ENCODE results near the gene RNF44. TPM values are rescaled to one million over a fixed set of nuclear protein-coding genes. Genes with fewer than 3 reads are reported as not detected.
A peak's percentile ranks its signal among the peaks of the same experiment; 100 is the strongest.
"Not testable (repeated sequence)": the region's sequence is repeated elsewhere in the genome, so short reads cannot be mapped to it uniquely, and the experiment has no call there.

The RNF44 gene
- total RNA-seq, 1 experiment from 2014 or later = 33.1 TPM

DNA sequence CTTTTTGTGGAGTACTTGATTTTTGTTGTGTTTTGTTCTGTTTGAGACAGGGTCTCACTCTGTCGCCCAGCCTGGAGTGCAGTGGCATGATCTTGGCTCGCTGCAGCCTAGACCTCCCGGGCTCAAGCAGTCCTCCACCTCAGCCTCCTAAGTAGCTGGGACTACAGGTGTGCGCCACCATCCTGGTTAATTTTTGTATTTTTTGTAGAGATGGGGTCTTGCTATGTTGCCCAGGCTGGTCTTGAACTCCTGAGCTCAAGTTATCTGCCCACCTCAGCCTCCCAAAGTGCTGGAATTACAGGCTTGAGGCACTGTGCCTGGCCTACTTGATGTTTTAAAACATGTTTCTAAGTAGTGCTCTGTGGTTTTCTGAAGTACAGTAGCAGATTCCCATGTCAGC is 50.0 kb downstream of the RNF44 start:
- not testable (repeated sequence) for H3K4me2 ChIP-seq (ENCODE audit: low read depth, low read length, poor library complexity, severe bottlenecking); H3K9me2 ChIP-seq (replicated peaks; ENCODE audit: insufficient read depth, low read length); H3K27ac ChIP-seq (ENCODE audit: low read length); H3K4me1 ChIP-seq (ENCODE audit: low read length); H3K27me3 ChIP-seq (ENCODE audit: low read length); H3K4me3 ChIP-seq (ENCODE audit: low read length); H4K20me1 ChIP-seq (ENCODE audit: insufficient read depth, low read depth, low read length); H3K9ac ChIP-seq (ENCODE audit: low read length); H3K9me3 ChIP-seq (ENCODE audit: low read length); H2AFZ ChIP-seq (ENCODE audit: low read length); DNase-seq
- Histone ChIP-seq H3K79me2 (ENCODE audit: low read length) (peaks cover 49% of the 10 kb centered on the region), H3K36me3 (ENCODE audit: insufficient read depth, low read length) (peaks cover 19% of the 10 kb centered on the region; the same call in 1 of the 2 replicates)

DNA sequence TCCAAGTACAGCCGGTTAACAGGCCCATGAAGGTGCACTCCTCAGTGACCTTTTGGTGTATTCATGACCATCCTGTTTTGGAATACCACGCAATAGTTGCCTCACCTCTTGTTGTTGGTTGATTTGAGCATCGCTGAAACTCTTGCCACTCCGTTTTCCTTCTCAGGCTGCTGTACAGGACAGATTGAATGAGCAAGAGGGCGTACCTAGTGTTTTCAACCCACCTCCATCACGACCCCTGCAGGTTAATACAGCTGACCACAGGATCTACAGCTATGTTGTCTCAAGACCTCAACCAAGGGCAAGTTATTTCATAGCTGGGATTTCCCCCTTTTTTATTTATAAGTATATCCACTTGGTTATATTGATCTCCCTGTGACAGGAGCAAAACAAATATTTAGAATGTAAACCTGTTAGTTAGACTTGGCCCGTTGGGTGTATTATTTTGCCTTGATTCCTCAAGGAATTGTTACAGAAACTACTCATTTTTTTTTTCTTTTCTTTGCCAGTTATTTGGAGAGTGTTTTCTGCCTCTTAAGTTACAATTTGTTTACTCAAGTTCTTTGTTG is 50.9 kb downstream of the RNF44 start:
- H3K79me2 ChIP-seq (ENCODE audit: low read length) = peaks cover 56% of the 10 kb centered on the region
- no peak overlapping the region for H3K4me2 ChIP-seq (ENCODE audit: low read depth, low read length, poor library complexity, severe bottlenecking)
- H3K9me3 ChIP-seq (ENCODE audit: low read length) = no peaks in the 10 kb centered on the region
- no peaks in the 10 kb centered on the region for H3K9me2 ChIP-seq (replicated peaks; ENCODE audit: insufficient read depth, low read length)
- H3K4me1 ChIP-seq (ENCODE audit: low read length) = peaks cover 10% of the 10 kb centered on the region; the same call in 1 of the 2 replicates
- no peak overlapping the region for H2AFZ ChIP-seq (ENCODE audit: low read length)
- H3K36me3 ChIP-seq (ENCODE audit: insufficient read depth, low read length) = peaks cover 18% of the 10 kb centered on the region
- no peak for DNase-seq
- H3K9ac ChIP-seq (ENCODE audit: low read length) = no peak overlapping the region
- H3K27me3 ChIP-seq (ENCODE audit: low read length) = no peaks in the 10 kb centered on the region
- H3K4me3 ChIP-seq (ENCODE audit: low read length) = no peak overlapping the region
- H3K27ac ChIP-seq (ENCODE audit: low read length) = no peak overlapping the region
- H4K20me1 ChIP-seq (ENCODE audit: insufficient read depth, low read depth, low read length) = no peaks in the 10 kb centered on the region

DNA sequence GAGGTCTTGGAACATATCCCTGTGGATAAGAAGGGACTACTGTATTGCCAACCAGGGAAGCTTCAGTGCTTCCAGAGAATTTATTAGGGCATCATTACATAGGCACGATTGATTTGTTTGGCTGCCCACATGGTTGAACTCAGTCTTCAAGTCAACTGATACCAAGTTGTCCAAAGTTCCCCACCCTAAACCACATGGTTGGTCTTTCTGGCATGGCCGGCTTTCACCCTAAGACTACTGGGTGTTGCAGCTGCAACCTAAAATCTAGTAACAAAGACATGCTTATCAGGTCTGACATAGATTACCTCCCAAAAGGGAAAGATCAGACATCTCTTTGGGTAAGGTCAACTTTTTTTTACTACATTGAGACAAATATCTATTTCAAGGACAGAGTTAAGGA is 52.0 kb downstream of the RNF44 start:
- Histone ChIP-seq H3K36me3 (ENCODE audit: insufficient read depth, low read length) (peaks cover 17% of the 10 kb centered on the region), H3K27me3 (ENCODE audit: low read length) (no peaks in the 10 kb centered on the region), H3K79me2 (ENCODE audit: low read length) (peaks cover 60% of the 10 kb centered on the region), H3K27ac (ENCODE audit: low read length) (no peak overlapping the region), H3K9me3 (ENCODE audit: low read length) (no peaks in the 10 kb centered on the region), H3K9ac (ENCODE audit: low read length) (no peak overlapping the region), H3K9me2 (replicated peaks; ENCODE audit: insufficient read depth, low read length) (no peaks in the 10 kb centered on the region), H4K20me1 (ENCODE audit: insufficient read depth, low read depth, low read length) (no peaks in the 10 kb centered on the region), H2AFZ (ENCODE audit: low read length) (no peak overlapping the region), H3K4me1 (ENCODE audit: low read length) (peaks cover 10% of the 10 kb centered on the region; the same call in 1 of the 2 replicates), H3K4me3 (ENCODE audit: low read length) (no peak overlapping the region), H3K4me2 (ENCODE audit: low read depth, low read length, poor library complexity, severe bottlenecking) (no peak overlapping the region)
- no peak for DNase-seq

DNA sequence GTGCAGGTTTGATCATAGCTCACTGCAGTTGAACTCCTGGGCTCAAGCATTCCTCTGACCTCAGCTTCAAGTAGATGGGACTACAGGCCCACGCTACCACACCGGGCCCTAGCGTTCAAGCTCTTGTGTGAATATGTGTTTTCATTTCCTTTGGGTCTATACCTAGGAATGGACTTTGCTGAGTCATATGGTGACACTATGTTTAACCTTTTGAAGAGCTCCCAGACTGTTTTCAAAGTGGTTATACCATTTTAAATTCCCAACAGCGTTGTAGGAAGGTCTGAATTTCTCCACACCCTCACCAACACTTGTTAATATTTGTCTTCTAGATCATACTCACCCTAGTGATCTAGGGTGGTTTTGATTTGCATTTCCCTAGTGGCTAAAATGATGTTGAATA is 55.5 kb downstream of the RNF44 start:
- no peaks in the 10 kb centered on the region for H3K9me3 ChIP-seq (ENCODE audit: low read length)
- no peak overlapping the region for H2AFZ ChIP-seq (ENCODE audit: low read length)
- H3K79me2 ChIP-seq (ENCODE audit: low read length) = peaks cover 69% of the 10 kb centered on the region
- H3K4me2 ChIP-seq (ENCODE audit: low read depth, low read length, poor library complexity, severe bottlenecking) = no peak overlapping the region
- DNase-seq = peak; percentile 63
- H3K4me1 ChIP-seq (ENCODE audit: low read length) = peaks cover 10% of the 10 kb centered on the region; the same call in 1 of the 2 replicates
- H3K9me2 ChIP-seq (replicated peaks; ENCODE audit: insufficient read depth, low read length) = no peaks in the 10 kb centered on the region
- H3K27ac ChIP-seq (ENCODE audit: low read length) = no peak overlapping the region
- H4K20me1 ChIP-seq (ENCODE audit: insufficient read depth, low read depth, low read length) = no peaks in the 10 kb centered on the region
- H3K4me3 ChIP-seq (ENCODE audit: low read length) = no peak overlapping the region
- H3K27me3 ChIP-seq (ENCODE audit: low read length) = no peaks in the 10 kb centered on the region
- no peak overlapping the region for H3K9ac ChIP-seq (ENCODE audit: low read length)
- H3K36me3 ChIP-seq (ENCODE audit: insufficient read depth, low read length) = peaks cover 30% of the 10 kb centered on the region

Small RNAs within 50 kb of the gene (small RNA-seq; reads per million reads assigned to genes)
- gene RF00019 (not detected), gene RN7SL684P (not detected)

Other genes with a start within 250 kb of the RNF44 start
- gene KIAA1191, start 175.6 kb downstream of the RNF44 start, total RNA-seq (2014; rRNA removed; shearing (Covaris generic); ENCODE audit: low replicate concordance) = 40.8 and 57.5 TPM in 2 replicates
- 4.8 and 5.8 TPM in 2 replicates for gene ARL10, start 171.9 kb downstream of the RNF44 start, total RNA-seq (2014; rRNA removed; shearing (Covaris generic); ENCODE audit: low replicate concordance)
- gene NOP16, start 148.8 kb downstream of the RNF44 start, total RNA-seq (2014; rRNA removed; shearing (Covaris generic); ENCODE audit: low replicate concordance) = 19.8 and 57.5 TPM in 2 replicates
- 146 and 207 TPM in 2 replicates for gene HIGD2A, start 148.7 kb downstream of the RNF44 start, total RNA-seq (2014; rRNA removed; shearing (Covaris generic); ENCODE audit: low replicate concordance)
- gene CLTB, start 120.9 kb downstream of the RNF44 start, total RNA-seq (2014; rRNA removed; shearing (Covaris generic); ENCODE audit: low replicate concordance) = 31.7 and 78.9 TPM in 2 replicates
- gene FAF2, start 89.0 kb downstream of the RNF44 start, total RNA-seq (2014; rRNA removed; shearing (Covaris generic); ENCODE audit: low replicate concordance) = 22.9 and 37.5 TPM in 2 replicates
- gene CDHR2, start 11.9 kb upstream of the RNF44 start, total RNA-seq (2014; rRNA removed; shearing (Covaris generic); ENCODE audit: low replicate concordance) = 0.04 and 0.07 TPM in 2 replicates
- 1.9 and 4.6 TPM in 2 replicates for gene GPRIN1, start 72.8 kb upstream of the RNF44 start, total RNA-seq (2014; rRNA removed; shearing (Covaris generic); ENCODE audit: low replicate concordance)
- not detected in 2 replicates for gene SNCB, start 93.1 kb upstream of the RNF44 start, total RNA-seq (2014; rRNA removed; shearing (Covaris generic); ENCODE audit: low replicate concordance)
- gene EIF4E1B, start 93.3 kb upstream of the RNF44 start, total RNA-seq (2014; rRNA removed; shearing (Covaris generic); ENCODE audit: low replicate concordance) = not detected in 2 replicates
- gene TSPAN17, start 110.1 kb upstream of the RNF44 start, total RNA-seq (2014; rRNA removed; shearing (Covaris generic); ENCODE audit: low replicate concordance) = 4.8 and 14.4 TPM in 2 replicates

Data from Karpas-422 (cell line).